Spleen (tissue), 7 donors: ENCODE measurements around the gene NUTF2.

Experiments used
- CTCF ChIP-seq, 11 experiments: fragments of 200-600 bp in 7 of 11; fragments of 450-650 bp in 4 of 11; sonication (generic) in 4 of 11; IDR thresholded peaks in 8 of 11; conservative IDR thresholded peaks in 3 of 11; 1 replicate in 7 of 11; 2 replicates in 4 of 11; pipeline versions ENCODE4 v1.4.0 to v1.8.0; 2016 to 2021; ENCODE audit warnings: antibody characterized with exemption in 11 of 11, inconsistent platforms in 4 of 11, mild to moderate bottlenecking in 1 of 11
- POLR2A ChIP-seq, 3 donors: fragments of 450-650 bp; IDR thresholded peaks; one replicate each; pipeline ENCODE4 v1.5.1; 2017; ENCODE audit warnings: antibody characterized with exemption in 3 of 3, mild to moderate bottlenecking in 1 of 3
- donor health status: DM: no; HTN: no; CAD: no; lungs with moderate emphysema.
- donor health status: DM: no; HTN: no; CAD: no.
- donor health status: DM: no; HTN: no; CAD: no.

GRCh38 chr16:67855789-67856188 lies 9.1 kb downstream of the NUTF2 start:
- TF ChIP-seq CTCF (IDR thresholded peaks at IDR 0.05 in 8 of 11, conservative IDR thresholded peaks at IDR 0.05 in 3 of 11) = no peak
- TF ChIP-seq POLR2A (IDR thresholded peaks at IDR 0.05) = no peak
